GM18499 (cell line): ENCODE measurements around the gene GLP1R.

Experiments
- ATAC-seq: cut with Tn5 transposase; IDR thresholded peaks from one replicate; pipeline ENCODE4 v1.9.1; 2021; ENCODE audit warnings: moderate number of reproducible peaks; ENCODE audit not compliant: insufficient read depth, unreplicated experiment

GLP1R gene

GRCh38 chr6:39082310-39082709, 33.7 kb downstream of the GLP1R start:
- ATAC-seq, result no peak

- no peak for ATAC-seq
Observed at GRCh38 chr6:39083231-39083634, 34.7 kb downstream of the GLP1R start.

GRCh38 chr6:39084506-39084905, 35.9 kb downstream of the GLP1R start:
- ATAC-seq, result no peak

- no peak for ATAC-seq
Observed at GRCh38 chr6:39085129-39085797, 36.7 kb downstream of the GLP1R start.

- ATAC-seq, result peak; percentile 79
Observed at GRCh38 chr6:39086294-39086693, 37.7 kb downstream of the GLP1R start.

- no peak for ATAC-seq
Observed at GRCh38 chr6:39086711-39087110, 38.1 kb downstream of the GLP1R start.

GRCh38 chr6:39087197-39087596, 38.6 kb downstream of the GLP1R start:
- no peak for ATAC-seq

- ATAC-seq, result no peak
Observed at GRCh38 chr6:39088331-39088730, 39.8 kb downstream of the GLP1R start.

- no peak for ATAC-seq
Observed at GRCh38 chr6:39090036-39090435, 41.5 kb downstream of the GLP1R start.

GRCh38 chr6:39091220-39091619, 42.6 kb downstream of the GLP1R start:
- no peak for ATAC-seq

- no peak for ATAC-seq
Observed at GRCh38 chr6:39092124-39092523, 43.5 kb downstream of the GLP1R start.

- ATAC-seq, result no peak
Observed at GRCh38 chr6:39093149-39093708, 44.6 kb downstream of the GLP1R start.

- ATAC-seq, result no peak
Observed at GRCh38 chr6:39095578-39095977, 47.0 kb downstream of the GLP1R start.

GRCh38 chr6:39100358-39100757, 51.8 kb downstream of the GLP1R start:
- ATAC-seq, result no peak

- no peak for ATAC-seq
Observed at GRCh38 chr6:39102071-39102820, 53.7 kb downstream of the GLP1R start.

- ATAC-seq, result no peak
Observed at GRCh38 chr6:39102821-39103136, 54.2 kb downstream of the GLP1R start.

- no peak for ATAC-seq
Observed at GRCh38 chr6:39104528-39104927, 55.9 kb downstream of the GLP1R start.

- no peak for ATAC-seq
Observed at GRCh38 chr6:39107034-39107433, 58.5 kb downstream of the GLP1R start.

GRCh38 chr6:39107641-39108040, 59.1 kb downstream of the GLP1R start:
- ATAC-seq, result no peak

GRCh38 chr6:39108041-39108839, 59.7 kb downstream of the GLP1R start:
- no peak for ATAC-seq

- no peak for ATAC-seq
Observed at GRCh38 chr6:39111280-39111679, 62.7 kb downstream of the GLP1R start.
